Transverse colon (tissue), 4 donors: ENCODE results near the gene ASZ1. TPM values are rescaled to one million over a fixed set of nuclear protein-coding genes. Genes with fewer than 3 reads are reported as not detected.

Experiments used
- DNase-seq: peaks from one replicate; pipeline ENCODE4 v3.0.0-alpha.2; 2019
- H3K27ac ChIP-seq, 4 donors: fragments of 200-600 bp; sonication (generic); 2 replicates each; pipeline ENCODE4 v1.5.1; 2016 to 2018; ENCODE audit warnings: inconsistent platforms in 4 of 4
- H3K27me3 ChIP-seq: fragments of 200-600 bp; sonication (generic); 2 replicates; pipeline ENCODE4 v1.5.1; 2017; ENCODE audit warnings: inconsistent platforms
- H3K36me3 ChIP-seq, 4 donors: fragments of 200-600 bp; sonication (generic); 2 replicates each; pipeline ENCODE4 v1.5.1; 2017 to 2019; ENCODE audit warnings: inconsistent platforms in 4 of 4
- H3K4me1 ChIP-seq, 4 donors: fragments of 200-600 bp; sonication (generic); 2 replicates each; pipeline ENCODE4 v1.5.1; 2017 to 2020; ENCODE audit warnings: inconsistent platforms in 4 of 4
- H3K4me3 ChIP-seq, 4 donors: fragments of 200-600 bp; sonication (generic); 1 replicate in 1 of 4; 2 replicates in 3 of 4; pipeline versions ENCODE4 v1.5.1 to v1.6.1; 2017 to 2019; ENCODE audit warnings: inconsistent platforms in 4 of 4
- H3K9me3 ChIP-seq, 2 donors: fragments of 200-600 bp; sonication (generic); 2 replicates each; pipeline ENCODE4 v1.5.1; 2017 to 2019; ENCODE audit warnings: inconsistent platforms in 2 of 2
- CTCF ChIP-seq, 5 experiments: fragments of 200-600 bp in 3 of 5; fragments of 450-650 bp in 2 of 5; sonication (generic) in 3 of 5; IDR thresholded peaks; 1 replicate in 2 of 5; 2 replicates in 3 of 5; pipeline ENCODE4 v1.5.1; 2016 to 2017; ENCODE audit warnings: antibody characterized with exemption in 5 of 5, inconsistent platforms in 3 of 5, mild to moderate bottlenecking in 2 of 5, moderate library complexity in 1 of 5
- EP300 ChIP-seq: sonication (generic); formaldehyde crosslinking; IDR thresholded peaks from one replicate; pipeline ENCODE4 v1.6.1; 2017; ENCODE audit warnings: antibody characterized with exemption, low read depth
- POLR2A ChIP-seq: fragments of 450-650 bp; IDR thresholded peaks from one replicate; pipeline ENCODE4 v1.6.1; 2016; ENCODE audit warnings: antibody characterized with exemption, mild to moderate bottlenecking, moderate library complexity
- POLR2AphosphoS5 ChIP-seq, 3 donors: sonication (generic); formaldehyde crosslinking; IDR thresholded peaks; one replicate each; pipeline ENCODE4 v1.6.1; 2016; ENCODE audit warnings: antibody characterized with exemption in 3 of 3
- WGBS, 2 donors: methylation state at CpG; one replicate each; pipeline ENCODE4 v1.1.5; 2018; ENCODE audit warnings: low coverage in 1 of 2; 5-methylcytosine and 5-hydroxymethylcytosine counted together
- in situ Hi-C, 4 donors: fragments of 200-750 bp; cut with MboI; loops; one replicate each; pipeline versions ENCODE4 v1.15.0 to v1.15.1; 2017; ENCODE audit warnings: low sequenced_read_pairs in 3 of 4, low pct_ligation_motif_present in 1 of 4, low pct_unique_long_range_greater_than_20kb in 1 of 4
- intact Hi-C: fragments of 100-400 bp; cut with DNase I; formaldehyde crosslinking; loops from one replicate; pipeline ENCODE4 v1.15.1; 2023; ENCODE audit warnings: low total_unique reads
- total RNA-seq, 4 donors: library from RNA; depleted of rRNA; stranded (reverse); fragments of >200 nt; gene quantifications; one replicate each; pipeline ENCODE4 v1.1.0, GENCODE V29; 2016

ASZ1 gene
- total RNA-seq, 4 donors from 2014 or later = not detected

GRCh38 chr7:117375380-117375779 lies 51.9 kb downstream of the ASZ1 start:
- no peaks in the 10 kb centered on the region for H3K27me3 ChIP-seq
- DNase-seq = no peak
- H3K36me3 ChIP-seq = no peaks in the 10 kb centered on the region
- in situ Hi-C loops = no loop called here
- no peak overlapping the region for H3K4me3 ChIP-seq
- H3K27ac ChIP-seq = no peak overlapping the region
- WGBS, 2 donors = 56 to 67% methylated on average over 1 to 2 of the region's 2 CpGs
- no peaks in the 10 kb centered on the region for H3K9me3 ChIP-seq
- TF ChIP-seq POLR2AphosphoS5 (IDR thresholded peaks at IDR 0.05) (no peak), EP300 (no peak), POLR2A (no peak), CTCF (IDR thresholded peaks at IDR 0.05) (no peak)
- intact Hi-C loops = no loop called here
- no peaks in the 10 kb centered on the region for H3K4me1 ChIP-seq

DNA sequence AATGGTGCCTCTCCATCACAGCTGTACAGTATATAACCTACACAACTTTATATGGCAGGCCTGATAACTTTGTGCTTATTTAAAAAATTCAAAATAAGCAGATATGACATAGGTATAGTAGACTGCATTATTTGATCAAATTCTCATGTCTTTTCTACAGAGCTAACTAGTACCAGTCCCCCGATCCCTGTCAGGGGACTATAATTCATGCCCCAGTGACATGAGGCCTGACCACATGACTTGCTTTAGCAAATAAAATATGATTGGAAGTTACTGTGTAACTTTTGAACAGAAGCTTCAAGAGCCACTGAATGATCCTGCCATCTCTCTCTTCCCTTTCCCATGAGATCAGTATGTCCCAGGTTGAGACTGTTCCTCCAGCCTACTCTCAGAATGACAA lies 55.2 kb downstream of the ASZ1 start:
- Histone ChIP-seq H3K4me3 (no peak overlapping the region), H3K9me3 (no peaks in the 10 kb centered on the region), H3K27me3 (no peaks in the 10 kb centered on the region), H3K36me3 (no peaks in the 10 kb centered on the region), H3K27ac (no peak overlapping the region), H3K4me1 (no peaks in the 10 kb centered on the region)
- WGBS, 2 donors = 91% methylated on average over 1 of the region's 1 CpG; no CpG with 5 or more reads in 1 of the 2 donors
- TF ChIP-seq CTCF (IDR thresholded peaks at IDR 0.05) (no peak), POLR2AphosphoS5 (IDR thresholded peaks at IDR 0.05) (no peak), POLR2A (no peak), EP300 (no peak)
- no peak for DNase-seq
- intact Hi-C loops = no loop called here
- in situ Hi-C loops = no loop called here

DNA sequence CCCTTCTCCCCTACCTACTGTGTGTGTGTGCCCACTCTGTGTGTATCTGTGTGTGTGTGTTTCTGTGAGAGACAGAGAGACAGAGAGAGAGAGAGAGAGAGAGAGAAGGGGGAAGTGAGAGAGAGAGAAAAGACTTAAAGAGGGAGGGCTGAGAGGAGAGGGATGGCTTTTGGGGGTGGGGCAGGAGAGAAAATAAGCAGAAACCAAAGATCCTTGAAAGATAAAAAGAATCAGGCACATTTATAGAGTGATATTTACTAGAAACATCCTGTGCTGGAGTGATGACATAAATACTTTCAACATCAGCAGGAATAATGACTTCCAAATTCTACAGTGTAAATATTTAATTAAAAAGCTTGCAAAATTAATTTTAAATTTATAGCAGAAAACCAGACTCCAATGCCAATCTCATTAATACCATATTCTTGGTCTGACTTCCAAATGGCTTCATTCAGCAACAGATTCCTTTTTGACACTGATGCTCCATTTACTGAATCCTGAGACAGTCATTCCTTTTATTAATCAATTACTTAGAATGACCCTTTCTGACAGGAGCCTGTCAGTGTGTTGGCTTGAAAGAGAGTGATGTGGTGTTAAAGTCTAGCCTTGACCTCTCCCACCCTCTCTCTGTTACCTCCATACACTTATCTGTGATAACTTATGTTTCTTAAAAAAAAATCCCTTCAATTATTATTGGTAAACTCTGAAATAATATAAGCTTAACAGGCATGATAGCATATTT lies 62.8 kb downstream of the ASZ1 start:
- no peak overlapping the region for H3K27ac ChIP-seq
- in situ Hi-C loops (no loop called here), intact Hi-C loops (no loop called here)
- no peaks in the 10 kb centered on the region for H3K27me3 ChIP-seq
- no peaks in the 10 kb centered on the region for H3K36me3 ChIP-seq
- no peaks in the 10 kb centered on the region for H3K4me1 ChIP-seq
- no peaks in the 10 kb centered on the region for H3K9me3 ChIP-seq
- no peak for DNase-seq
- no peak for TF ChIP-seq POLR2A
- no peak for TF ChIP-seq EP300
- TF ChIP-seq CTCF (IDR thresholded peaks at IDR 0.05) = no peak
- TF ChIP-seq POLR2AphosphoS5 (IDR thresholded peaks at IDR 0.05) = no peak
- H3K4me3 ChIP-seq = no peak overlapping the region

GRCh38 chr7:117362294-117362888 lies 64.9 kb downstream of the ASZ1 start:
- Histone ChIP-seq H3K9me3 (no peaks in the 10 kb centered on the region), H3K4me1 (no peaks in the 10 kb centered on the region), H3K27ac (no peak overlapping the region), H3K4me3 (no peak overlapping the region), H3K27me3 (no peaks in the 10 kb centered on the region), H3K36me3 (no peaks in the 10 kb centered on the region)
- TF ChIP-seq EP300 (no peak), CTCF (IDR thresholded peaks at IDR 0.05) (no peak), POLR2AphosphoS5 (IDR thresholded peaks at IDR 0.05) (no peak), POLR2A (no peak)
- DNase-seq = no peak
- in situ Hi-C loops (no loop called here), intact Hi-C loops (no loop called here)
